GM23338 (cell line): ENCODE results near the gene SEPTIN8. TPM values are rescaled to one million over a fixed set of nuclear protein-coding genes. Genes with fewer than 3 reads are reported as not detected.

Experiments
- ATAC-seq: fragments of 200-7000 bp; cut with Tn5 transposase; 3 replicates; pipeline ENCODE4 v1.9.1; 2020
- DNase-seq: peaks from one replicate; pipeline ENCODE4 v3.0.0-alpha.2; 2015; ENCODE audit warnings: low spot score
- H2AFZ ChIP-seq: fragments of 200-600 bp; sonication (generic); 2 replicates; pipeline ENCODE4 v1.8.0; 2016; ENCODE audit warnings: antibody characterized with exemption, mild to moderate bottlenecking, moderate library complexity
- H3F3A ChIP-seq: fragments of 200-600 bp; sonication (generic); replicated peaks from 2 replicates; pipeline ENCODE4 v1.8.0; 2017; ENCODE audit warnings: antibody characterized with exemption, mixed run types, low read depth
- H3K27ac ChIP-seq: fragments of 200-600 bp; sonication (generic); 2 replicates; pipeline ENCODE4 v1.6.1; 2016; ENCODE audit warnings: low read depth
- H3K27me3 ChIP-seq: fragments of 200-600 bp; sonication (generic); 2 replicates; pipeline ENCODE4 v1.8.0; 2016; ENCODE audit warnings: mild to moderate bottlenecking, mixed run types, moderate library complexity; ENCODE audit not compliant: insufficient read depth
- H3K36me3 ChIP-seq: fragments of 200-600 bp; sonication (generic); 2 replicates; pipeline ENCODE4 v1.8.0; 2016; ENCODE audit warnings: mild to moderate bottlenecking; ENCODE audit not compliant: insufficient read depth
- H3K4me1 ChIP-seq: fragments of 200-600 bp; sonication (generic); 2 replicates; pipeline ENCODE4 v1.8.0; 2016; ENCODE audit warnings: mild to moderate bottlenecking, moderate library complexity; ENCODE audit not compliant: insufficient read depth
- H3K4me2 ChIP-seq: fragments of 200-600 bp; sonication (generic); 2 replicates; pipeline ENCODE4 v1.7.1; 2017; ENCODE audit warnings: mixed run types
- H3K4me3 ChIP-seq: fragments of 200-600 bp; sonication (generic); 2 replicates; pipeline ENCODE4 v1.6.1; 2016; ENCODE audit warnings: mixed run types
- H3K79me2 ChIP-seq: fragments of 200-600 bp; sonication (generic); replicated peaks from 2 replicates; pipeline ENCODE4 v1.8.0; 2017; ENCODE audit warnings: mild to moderate bottlenecking; ENCODE audit not compliant: insufficient read depth
- H3K9me2 ChIP-seq: fragments of 200-600 bp; sonication (generic); 2 replicates; pipeline ENCODE4 v1.8.0; 2017; ENCODE audit not compliant: insufficient read depth
- H4K20me1 ChIP-seq: fragments of 200-600 bp; sonication (generic); replicated peaks from 2 replicates; pipeline ENCODE4 v1.8.0; 2017; ENCODE audit warnings: mild to moderate bottlenecking; ENCODE audit not compliant: insufficient read depth
- H3K27ac Mint-ChIP-seq: 2 replicates; pipeline ENCODE4 v1.8.0; 2020; ENCODE audit warnings: inconsistent platforms, mild to moderate bottlenecking, moderate library complexity, mixed read lengths
- H3K27me3 Mint-ChIP-seq: 3 replicates; pipeline ENCODE4 v1.8.0; 2022; ENCODE audit warnings: low read depth, mild to moderate bottlenecking, moderate library complexity, mixed read lengths, inconsistent platforms; ENCODE audit not compliant: insufficient read depth, poor library complexity
- H3K36me3 Mint-ChIP-seq: 3 replicates; pipeline ENCODE4 v1.8.0; 2021; ENCODE audit warnings: low read depth, mild to moderate bottlenecking, inconsistent platforms, moderate library complexity, mixed read lengths
- H3K4me1 Mint-ChIP-seq: 3 replicates; pipeline ENCODE4 v1.8.0; 2020; ENCODE audit warnings: mild to moderate bottlenecking, inconsistent platforms, mixed read lengths
- H3K4me3 Mint-ChIP-seq: 3 replicates; pipeline ENCODE4 v1.8.0; 2021; ENCODE audit warnings: moderate library complexity, mild to moderate bottlenecking, inconsistent platforms, mixed read lengths
- H3K9me3 Mint-ChIP-seq: 3 replicates; pipeline ENCODE4 v1.8.0; 2020; ENCODE audit warnings: moderate library complexity, mild to moderate bottlenecking, inconsistent platforms, mixed read lengths
- CREB1 ChIP-seq: fragments of 250-450 bp; sonication (Bioruptor Pico); IDR thresholded peaks from 2 replicates; pipeline ENCODE4 v1.5.0; 2020; ENCODE audit warnings: low read depth, mild to moderate bottlenecking, moderate library complexity
- CTCF ChIP-seq, 2 experiments: fragments of 200-600 bp in 1 of 2; sonication (generic) in 1 of 2; conservative IDR thresholded peaks; 2 replicates each; pipeline versions ENCODE4 v1.5.1 to v1.6.1; 2016 to 2017; ENCODE audit warnings: antibody characterized with exemption in 2 of 2, low read depth in 2 of 2, mild to moderate bottlenecking in 2 of 2, moderate library complexity in 1 of 2
- ETS1 ChIP-seq: IDR thresholded peaks from 2 replicates; pipeline ENCODE4 v1.6.1; 2016; ENCODE audit warnings: antibody characterized with exemption
- EZH2 ChIP-seq: fragments of 200-600 bp; sonication (generic); IDR thresholded peaks from one replicate; pipeline ENCODE4 v1.8.0; 2017; ENCODE audit warnings: antibody characterized with exemption, mild to moderate bottlenecking, low read depth; ENCODE audit not compliant: unreplicated experiment
- EZH2phosphoT487 ChIP-seq: fragments of 200-600 bp; sonication (generic); IDR thresholded peaks from one replicate; pipeline ENCODE4 v1.8.1; 2018; ENCODE audit warnings: antibody characterized with exemption; ENCODE audit not compliant: unreplicated experiment
- JUNB ChIP-seq: IDR thresholded peaks from one replicate; pipeline ENCODE4 v1.6.1; 2016; ENCODE audit warnings: antibody characterized with exemption; ENCODE audit not compliant: unreplicated experiment
- NANOG ChIP-seq: IDR thresholded peaks from 2 replicates; pipeline ENCODE4 v1.6.1; 2016; ENCODE audit warnings: antibody characterized with exemption, borderline replicate concordance
- POLR2AphosphoS5 ChIP-seq: IDR thresholded peaks from 2 replicates; pipeline ENCODE4 v1.6.1; 2016; ENCODE audit warnings: antibody characterized with exemption, low read depth
- REST ChIP-seq: IDR thresholded peaks from one replicate; pipeline ENCODE4 v1.6.1; 2018; ENCODE audit warnings: antibody characterized with exemption; ENCODE audit not compliant: unreplicated experiment
- STAT1 ChIP-seq: IDR thresholded peaks from one replicate; pipeline ENCODE4 v1.6.1; 2016; ENCODE audit warnings: antibody characterized with exemption; ENCODE audit not compliant: unreplicated experiment
- ZNF114 ChIP-seq: fragments of 250-450 bp; sonication (Bioruptor Pico); IDR thresholded peaks from 2 replicates; pipeline ENCODE4 v1.5.0; 2020; ENCODE audit warnings: mild to moderate bottlenecking, moderate library complexity
- ZNF331 ChIP-seq: fragments of 250-450 bp; sonication (Bioruptor Pico); IDR thresholded peaks from 2 replicates; pipeline ENCODE4 v1.5.0; 2020; ENCODE audit warnings: low read depth, mild to moderate bottlenecking, moderate library complexity
- ZNF462 ChIP-seq: fragments of 250-450 bp; sonication (Bioruptor Pico); IDR thresholded peaks from 2 replicates; pipeline ENCODE4 v1.5.0; 2020; ENCODE audit warnings: mild to moderate bottlenecking, moderate library complexity
- polyA plus RNA-seq: library from polyadenylated mRNA; unstranded; fragments of >200 nt; fragmentation: Nextera tagmentation; extraction: Ambion mirVana; gene quantifications from 2 replicates; pipeline ENCODE4 v1.2.1, GENCODE V29; 2016
- total RNA-seq: library from RNA; depleted of rRNA; stranded (reverse); fragments of >200 nt; shearing (Covaris generic); gene quantifications from 2 replicates; pipeline ENCODE4 v1.2.3, GENCODE V29; 2014

The SEPTIN8 gene
- total and polyA plus RNA-seq, 2 experiments from 2014 or later: 8.8 to 45.0 TPM

GRCh38 chr5:132746954-132747615 lies 30.0 kb downstream of the SEPTIN8 start, which contains the start of gene CCNI2:
CCNI2 (plus strand) TSS chr5:132747426; CDS start chr5:132747496, 70 bp downstream.
- H3K36me3 Mint-ChIP-seq: no peaks in the 10 kb centered on the region
- no peaks in the 10 kb centered on the region for H3F3A ChIP-seq
- H3K27ac ChIP-seq: no peak within 1 kb of the TSS
- no peak within 1 kb of the TSS for H3K27ac Mint-ChIP-seq
- no peaks in the 10 kb centered on the region; the same call in 1 of the 2 replicates for H3K4me1 ChIP-seq
- ATAC-seq (peak; percentile 82), DNase-seq (peak; percentile 91)
- H3K9me3 Mint-ChIP-seq: no peaks in the 10 kb centered on the region
- peaks cover 33% of the 10 kb centered on the region for H3K27me3 Mint-ChIP-seq
- H3K4me1 Mint-ChIP-seq: no peaks in the 10 kb centered on the region
- no peaks in the 10 kb centered on the region for H3K36me3 ChIP-seq
- peak within 1 kb of the TSS; percentile 66 for H3K4me3 Mint-ChIP-seq
- H3K4me3 ChIP-seq: peak within 1 kb of the TSS; percentile 69
- no peaks in the 10 kb centered on the region for H3K79me2 ChIP-seq
- H3K9me2 ChIP-seq: no peaks in the 10 kb centered on the region
- peak within 1 kb of the TSS; percentile 95 for H2AFZ ChIP-seq
- TF ChIP-seq ETS1 (no peak), ZNF462 (no peak), REST (no peak), ZNF114 (no peak), STAT1 (no peak), EZH2 (peak; percentile 46), ZNF331 (CRISPR knock-in tag) (no peak), CTCF (conservative IDR thresholded peaks at IDR 0.05; ENCODE audit: low read depth in 2 of 2) (peak; percentile 69 to 92), POLR2AphosphoS5 (no peak; the same call in 1 of the 2 replicates), NANOG (no peak), EZH2phosphoT487 (no peak), CREB1 (no peak), JUNB (no peak)
- no peaks in the 10 kb centered on the region for H4K20me1 ChIP-seq
- H3K27me3 ChIP-seq: peaks cover 62% of the 10 kb centered on the region
- H3K4me2 ChIP-seq: peak within 1 kb of the TSS; percentile 77
